H1 (cell line): ENCODE data around the gene KERA. TPM values are rescaled to one million over a fixed set of nuclear protein-coding genes. Genes with fewer than 3 reads are reported as not detected.

Source experiments
- ATF3 ChIP-seq: IDR thresholded peaks from 2 replicates; pipeline ENCODE4 v1.6.1; 2011; ENCODE audit warnings: low read depth, mild to moderate bottlenecking, low read length; ENCODE audit not compliant: insufficient read depth
- PHF8 ChIP-seq: fragments of 200-600 bp; sonication (generic); conservative IDR thresholded peaks from 2 replicates; pipeline ENCODE4 v1.7.1; 2012; ENCODE audit warnings: low read depth, mild to moderate bottlenecking, inconsistent platforms, low read length, moderate library complexity
- POLR2A ChIP-seq, 2 experiments: IDR thresholded peaks; 1 replicate in 1 of 2; 2 replicates in 1 of 2; pipeline ENCODE4 v1.6.1; 2011; ENCODE audit warnings: low read depth in 2 of 2, low read length in 2 of 2, mild to moderate bottlenecking in 2 of 2; ENCODE audit errors: control extremely low read depth in 1 of 2
- RAD21 ChIP-seq, 2 experiments: IDR thresholded peaks in 1 of 2; conservative IDR thresholded peaks in 1 of 2; 2 replicates each; pipeline ENCODE4 v1.6.1; 2011; ENCODE audit warnings: low read depth in 2 of 2, low read length in 2 of 2, improper control_type of control experiment in 1 of 2, inconsistent platforms in 1 of 2, mild to moderate bottlenecking in 1 of 2, moderate library complexity in 1 of 2
- USF2 ChIP-seq: IDR thresholded peaks from 2 replicates; pipeline ENCODE4 v1.6.1; 2011; ENCODE audit warnings: low read length, improper control_type of control experiment
- polyA plus RNA-seq, 7 experiments: library from polyadenylated mRNA; depleted of rRNA in 3 of 7; stranded (reverse) in 5 of 7; unstranded in 2 of 7; fragments of >200 nt in 5 of 7; fragments of 200-250 nt in 2 of 7; gene quantifications; 1 replicate in 5 of 7; 2 replicates in 1 of 7; 4 replicates in 1 of 7; pipeline versions ENCODE4 v1.2.1 to v1.2.3, GENCODE V29; 2011 to 2013; ENCODE audit warnings: missing spikeins in 2 of 7, mixed read lengths in 2 of 7
- total RNA-seq: library from RNA; stranded (reverse); fragmentation: NEBNext Ultra II Directional; extraction: Animal tissue kit (Norgen Biotek cat#: 25700); gene quantifications from 2 replicates; pipeline ENCODE4 v1.2.1, GENCODE V29; 2021

The KERA gene
- total and polyA plus RNA-seq, 2 of the 8 experiments (the other 6 are each of a cell fraction or from before 2014, with no cell fraction given) = not detected

GRCh38 chr12:91044586-91044985, 13.2 kb downstream of the KERA start (continued):
- no peak for TF ChIP-seq PHF8
- no peak for TF ChIP-seq POLR2A (IDR thresholded peaks at IDR 0.05; ENCODE audit: control extremely low read depth in 1 of 2, low read depth in 2 of 2, low read length in 2 of 2)
- no peak for TF ChIP-seq RAD21 (IDR thresholded peaks at IDR 0.05 in 1 of 2, conservative IDR thresholded peaks at IDR 0.05 in 1 of 2; ENCODE audit: low read depth in 2 of 2, low read length in 2 of 2)
- TF ChIP-seq USF2 = no peak
- TF ChIP-seq ATF3 = no peak
